Bronchial epithelial cell (primary cell): ENCODE data around the gene RAI2. TPM values are rescaled to one million over a fixed set of nuclear protein-coding genes. Genes with fewer than 3 reads are reported as not detected.

Experiments used
- DNase-seq: peaks from one replicate; pipeline ENCODE4 v3.0.0-alpha.2; 2010; ENCODE audit warnings: low read depth
- FAIRE-seq: peaks from 2 replicates; lab custom pipeline; 2011; peaks lifted over from hg19 to GRCh38; lab: Jason Lieb, UNC
- H3K27me3 ChIP-seq: 2 replicates; pipeline ENCODE4 v1.5.1; 2011; ENCODE audit warnings: low read length; ENCODE audit not compliant: control insufficient read depth, insufficient read depth
- H3K36me3 ChIP-seq: 2 replicates; pipeline ENCODE4 v1.5.1; 2011; ENCODE audit warnings: low read length; ENCODE audit not compliant: control insufficient read depth, insufficient read depth
- H3K4me3 ChIP-seq: 2 replicates; pipeline ENCODE4 v1.5.1; 2011; ENCODE audit warnings: mild to moderate bottlenecking, low read depth, low read length, control low read depth
- CTCF ChIP-seq: IDR thresholded peaks from 2 replicates; pipeline ENCODE4 v1.5.1; 2011; ENCODE audit warnings: mild to moderate bottlenecking, moderate library complexity, low read length, control low read depth, inconsistent platforms; ENCODE audit not compliant: insufficient read depth, severe bottlenecking
- total RNA-seq: library from RNA; depleted of rRNA; stranded (reverse); fragments of >200 nt; gene quantifications from 2 replicates; pipeline ENCODE4 v1.2.1, GENCODE V29; 2014

Gene RAI2
- total RNA-seq, 1 donor from 2014 or later: not detected

GRCh38 chrX:17828171-17828570 lies 32.9 kb downstream of the RAI2 start:
- no peak for FAIRE-seq

GRCh38 chrX:17826609-17827496 lies 34.2 kb downstream of the RAI2 start:
- H3K4me3 ChIP-seq: no peak overlapping the region
- FAIRE-seq (no peak), DNase-seq (no peak)
- no peaks in the 10 kb centered on the region for H3K27me3 ChIP-seq
- TF ChIP-seq CTCF: no peak
- H3K36me3 ChIP-seq: no peaks in the 10 kb centered on the region

More at GRCh38 chrX:17828171-17828570, 32.9 kb downstream of the RAI2 start:
- no peaks in the 10 kb centered on the region for H3K27me3 ChIP-seq
- no peak overlapping the region for H3K4me3 ChIP-seq
- H3K36me3 ChIP-seq: no peaks in the 10 kb centered on the region
- TF ChIP-seq CTCF: no peak
- DNase-seq: no peak

GRCh38 chrX:17824980-17825379 lies 36.1 kb downstream of the RAI2 start:
- no peaks in the 10 kb centered on the region for H3K27me3 ChIP-seq
- DNase-seq (no peak), FAIRE-seq (no peak)
- H3K4me3 ChIP-seq: no peak overlapping the region
- no peaks in the 10 kb centered on the region for H3K36me3 ChIP-seq
- no peak for TF ChIP-seq CTCF

- DNase-seq (no peak), FAIRE-seq (no peak)
- TF ChIP-seq CTCF: no peak
- Histone ChIP-seq H3K36me3 (no peaks in the 10 kb centered on the region), H3K27me3 (no peaks in the 10 kb centered on the region), H3K4me3 (no peak overlapping the region)
These were observed 38.7 kb downstream of the RAI2 start for GRCh38 chrX:17822351-17822750.

- TF ChIP-seq CTCF: no peak
- Histone ChIP-seq H3K4me3 (no peak overlapping the region), H3K36me3 (no peaks in the 10 kb centered on the region), H3K27me3 (no peaks in the 10 kb centered on the region)
- FAIRE-seq: no peak
- no peak for DNase-seq
These were observed 41.0 kb downstream of the RAI2 start for GRCh38 chrX:17820100-17820499.
